Right lobe of liver (tissue), 4 donors: ENCODE measurements around the gene SPAG16.

Experiments
- CTCF ChIP-seq, 4 donors: fragments of 200-600 bp in 3 of 4; fragments of 450-650 bp in 1 of 4; IDR thresholded peaks; one replicate each; pipeline versions ENCODE4 v1.5.1 to v1.8.0; 2016 to 2022; ENCODE audit warnings: antibody characterized with exemption in 4 of 4, mild to moderate bottlenecking in 2 of 4
- POLR2A ChIP-seq: fragments of 450-650 bp; IDR thresholded peaks from one replicate; pipeline ENCODE4 v1.6.1; 2017; ENCODE audit warnings: antibody characterized with exemption, mild to moderate bottlenecking
- donor health status: DM: no; HTN: no; CAD: no.
- donor health status: DM: no; HTN: no; CAD: no.
- donor health status: DM: no; HTN: yes; CAD: no.

DNA sequence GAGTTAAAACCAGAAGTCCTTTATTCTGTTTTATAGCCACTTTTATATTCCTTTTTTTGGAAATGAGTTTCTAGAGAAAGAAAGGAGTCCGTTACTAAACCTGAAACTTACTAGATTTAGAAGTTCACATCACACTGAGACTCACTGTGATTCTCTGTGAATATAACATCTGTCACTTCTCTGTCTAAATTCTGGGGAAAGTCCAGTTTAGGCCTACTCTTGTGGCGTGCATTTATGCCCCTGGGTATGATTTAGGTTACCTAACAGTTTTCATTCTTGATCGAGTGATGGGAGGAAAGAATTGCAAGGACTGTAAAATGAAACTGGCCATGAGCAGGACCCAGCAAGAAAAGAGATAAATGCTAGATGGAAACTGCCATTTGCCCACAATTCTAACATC lies 449.6 kb downstream of the SPAG16 start:
- TF ChIP-seq CTCF (IDR thresholded peaks at IDR 0.05) (no peak), POLR2A (no peak)
